ENCODE results near the gene RTTN. TPM values are rescaled to one million over a fixed set of nuclear protein-coding genes. Genes with fewer than 3 reads are reported as not detected.

RTTN gene
- total and polyA plus RNA-seq, 2 donors (not counting 3 experiments of a cell fraction or from before 2014, with no cell fraction given) = 3.1 to 17.4 TPM

- Histone ChIP-seq H3K9ac (replicated peaks; ENCODE audit: extremely low read depth, insufficient read depth, low read length) (no peak overlapping the region), H3K4me3 (replicated peaks in 1 of 3; ENCODE audit: insufficient read depth in 1 of 3, low read depth in 1 of 3, low read length in 3 of 3) (no peak overlapping the region), H4K20me1 (replicated peaks; ENCODE audit: control insufficient read depth, extremely low read depth, insufficient read depth, low read length) (no peaks in the 10 kb centered on the region), H3K27ac (ENCODE audit: insufficient read depth, low read depth, low read length) (no peak overlapping the region), H3K4me1 (ENCODE audit: control insufficient read depth, extremely low read depth, insufficient read depth, low read length) (no peaks in the 10 kb centered on the region), H3K4me2 (ENCODE audit: insufficient read depth, low read length) (no peak overlapping the region), H3K27me3 (ENCODE audit: control insufficient read depth in 2 of 2, insufficient read depth in 2 of 2, low read length in 2 of 2) (no peaks in the 10 kb centered on the region), H3K36me3 (ENCODE audit: control insufficient read depth in 2 of 2, extremely low read depth in 1 of 2, insufficient read depth in 2 of 2, low read length in 2 of 2) (no peaks in the 10 kb centered on the region), H3K9me1 (replicated peaks; ENCODE audit: control insufficient read depth, extremely low read depth, insufficient read depth, low read length) (no peaks in the 10 kb centered on the region), H3K79me2 (ENCODE audit: control insufficient read depth, insufficient read depth, low read length) (no peaks in the 10 kb centered on the region), H2AFZ (ENCODE audit: low read depth, low read length) (no peak overlapping the region), H3K9me3 (replicated peaks; ENCODE audit: control insufficient read depth, insufficient read depth, low read length) (no peaks in the 10 kb centered on the region)
- dilution Hi-C loops (cut with MboI; ENCODE audit: extremely low pct_ligation_motif_present, low sequenced_read_pairs) = no loop called here
- ChIA-PET POLR2A (no interaction called here), CTCF (no interaction called here)
- DNase-seq (ENCODE audit: low read depth, low spot score) (no peak), FAIRE-seq (no peak)
- BruUV-seq (replicated peaks) = no TSS peak
- intact Hi-C loops (cut with micrococcal nuclease) = no loop called here
- no peak for TF ChIP-seq EZH2 (IDR thresholded peaks at IDR 0.05; ENCODE audit: borderline replicate concordance, low read depth, low read length, severe bottlenecking)
- no peak for TF ChIP-seq MYC (IDR thresholded peaks at IDR 0.05; ENCODE audit: low read depth, low read length)
- TF ChIP-seq GATA2 (IDR thresholded peaks at IDR 0.05; ENCODE audit: insufficient read depth, insufficient read length, low read depth, low read length) = no peak
- TF ChIP-seq CTCF (IDR thresholded peaks at IDR 0.05; ENCODE audit: extremely low read depth in 1 of 2, insufficient read depth in 1 of 2, low read depth in 1 of 2, low read length in 2 of 2) = no peak
- TF ChIP-seq POLR2AphosphoS5 (IDR thresholded peaks at IDR 0.05; ENCODE audit: insufficient read depth, low read depth, low read length) = no peak
- TF ChIP-seq POLR2A (IDR thresholded peaks at IDR 0.05; ENCODE audit: low read depth, low read length) = no peak
- no peak for TF ChIP-seq MAX (IDR thresholded peaks at IDR 0.05; ENCODE audit: insufficient read depth, insufficient read length)
- no peak for TF ChIP-seq FOS (IDR thresholded peaks at IDR 0.05; ENCODE audit: borderline replicate concordance, insufficient read depth, low read length)
- TF ChIP-seq JUN (IDR thresholded peaks at IDR 0.05; ENCODE audit: borderline replicate concordance, insufficient read depth, insufficient read length, low read depth) = no peak
Measured at GRCh38 chr18:69981948-69982347, 223.5 kb downstream of the RTTN start.
